K562 (cell line): ENCODE measurements around the gene RAD50.

Experiments
- BDP1 ChIP-seq: IDR thresholded peaks from 3 replicates; pipeline ENCODE4 v1.6.1; 2011; ENCODE audit not compliant: insufficient read length, insufficient read depth
- FOS ChIP-seq: IDR thresholded peaks from 3 replicates; pipeline ENCODE4 v1.6.1; 2011; ENCODE audit not compliant: insufficient read length; ENCODE audit errors: extremely low read depth
- GABPA ChIP-seq: fragments of 200-800 bp; sonication (Bioruptor generic); conservative IDR thresholded peaks from 2 replicates; pipeline ENCODE4 v1.6.1; 2016; ENCODE audit warnings: low read depth, missing genetic modification characterization, missing compliant biosample characterization
- JUN ChIP-seq, 2 experiments: sonication (generic) in 1 of 2; formaldehyde crosslinking in 1 of 2; IDR thresholded peaks; 2 replicates each; pipeline versions ENCODE4 v1.6.1 to v1.8.0; 2012 to 2022; ENCODE audit warnings: borderline replicate concordance in 2 of 2, mild to moderate bottlenecking in 2 of 2, improper control_type of control experiment in 1 of 2, low read depth in 1 of 2, low read length in 1 of 2, missing genetic modification reagents in 1 of 2
- NFE2L1 ChIP-seq: fragments of 450-650 bp; IDR thresholded peaks from 2 replicates; pipeline ENCODE4 v1.6.1; 2016; ENCODE audit warnings: missing genetic modification characterization, low read depth, mild to moderate bottlenecking, missing compliant biosample characterization, moderate library complexity, borderline replicate concordance
- POLR2A ChIP-seq: fragments of 450-650 bp; conservative IDR thresholded peaks from 2 replicates; pipeline ENCODE4 v1.6.1; 2016
- RAD51 ChIP-seq: fragments of 450-650 bp; IDR thresholded peaks from 2 replicates; pipeline ENCODE4 v1.7.1; 2016; ENCODE audit warnings: low read depth, mild to moderate bottlenecking, borderline replicate concordance
- SAFB2 ChIP-seq: fragments of 200-400 bp; formaldehyde crosslinking; IDR thresholded peaks from 2 replicates; pipeline ENCODE4 v1.6.1; 2018; ENCODE audit warnings: borderline replicate concordance, low read length, low read depth, moderate library complexity; ENCODE audit not compliant: severe bottlenecking
- STAT6 ChIP-seq: sonication (generic); formaldehyde crosslinking; IDR thresholded peaks from 2 replicates; pipeline ENCODE4 v1.8.1; 2023; ENCODE audit warnings: mild to moderate bottlenecking, missing genetic modification reagents
- TAF9B ChIP-seq: fragments of 450-650 bp; IDR thresholded peaks from 2 replicates; pipeline ENCODE4 v1.6.1; 2018; ENCODE audit warnings: mild to moderate bottlenecking; ENCODE audit not compliant: partially characterized antibody
- TF ChIP-seq, protein P1 (sequence below), 2 experiments: fragments of 450-650 bp in 1 of 2; sonication (generic) in 1 of 2; formaldehyde crosslinking; conservative IDR thresholded peaks; 2 replicates each; pipeline versions ENCODE4 v1.4.0 to v1.8.1; 2020 to 2022; ENCODE audit warnings: mild to moderate bottlenecking in 1 of 2, missing genetic modification reagents in 1 of 2
- TF ChIP-seq, protein P2 (sequence below): fragments of 450-650 bp; formaldehyde crosslinking; IDR thresholded peaks from 2 replicates; pipeline ENCODE4 v1.4.0; 2022; ENCODE audit warnings: missing genetic modification characterization
- TF ChIP-seq, protein P3 (sequence below), 3 experiments: fragments of 200-800 bp in 1 of 3; fragments of 250-450 bp in 1 of 3; fragments of 450-650 bp in 1 of 3; sonication (Bioruptor Pico) in 1 of 3; sonication (Bioruptor generic) in 1 of 3; formaldehyde crosslinking in 1 of 3; IDR thresholded peaks; 2 replicates each; pipeline versions ENCODE4 v1.6.1 to v1.8.0; 2016 to 2022; ENCODE audit warnings: mild to moderate bottlenecking in 2 of 3, missing genetic modification characterization in 2 of 3, missing compliant biosample characterization in 1 of 3, moderate library complexity in 1 of 3

- no peak for TF ChIP-seq RAD51
- TF ChIP-seq, protein P1, sequence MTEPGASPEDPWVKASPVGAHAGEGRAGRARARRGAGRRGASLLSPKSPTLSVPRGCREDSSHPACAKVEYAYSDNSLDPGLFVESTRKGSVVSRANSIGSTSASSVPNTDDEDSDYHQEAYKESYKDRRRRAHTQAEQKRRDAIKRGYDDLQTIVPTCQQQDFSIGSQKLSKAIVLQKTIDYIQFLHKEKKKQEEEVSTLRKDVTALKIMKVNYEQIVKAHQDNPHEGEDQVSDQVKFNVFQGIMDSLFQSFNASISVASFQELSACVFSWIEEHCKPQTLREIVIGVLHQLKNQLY (CRISPR knock-in tag; conservative IDR thresholded peaks at IDR 0.05) = no peak
- TF ChIP-seq POLR2A = no peak
- TF ChIP-seq, protein P2, sequence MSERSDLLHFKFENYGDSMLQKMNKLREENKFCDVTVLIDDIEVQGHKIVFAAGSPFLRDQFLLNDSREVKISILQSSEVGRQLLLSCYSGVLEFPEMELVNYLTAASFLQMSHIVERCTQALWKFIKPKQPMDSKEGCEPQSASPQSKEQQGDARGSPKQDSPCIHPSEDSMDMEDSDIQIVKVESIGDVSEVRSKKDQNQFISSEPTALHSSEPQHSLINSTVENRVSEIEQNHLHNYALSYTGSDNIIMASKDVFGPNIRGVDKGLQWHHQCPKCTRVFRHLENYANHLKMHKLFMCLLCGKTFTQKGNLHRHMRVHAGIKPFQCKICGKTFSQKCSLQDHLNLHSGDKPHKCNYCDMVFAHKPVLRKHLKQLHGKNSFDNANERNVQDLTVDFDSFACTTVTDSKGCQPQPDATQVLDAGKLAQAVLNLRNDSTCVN = no peak
- TF ChIP-seq FOS = no peak
- TF ChIP-seq JUN (IDR thresholded peaks at IDR 0.05; ENCODE audit: borderline replicate concordance, low read depth, low read length) = no peak
- TF ChIP-seq JUN (CRISPR knock-in tag; IDR thresholded peaks at IDR 0.05; ENCODE audit: borderline replicate concordance) = no peak
- TF ChIP-seq GABPA = no peak
- TF ChIP-seq, protein P3, sequence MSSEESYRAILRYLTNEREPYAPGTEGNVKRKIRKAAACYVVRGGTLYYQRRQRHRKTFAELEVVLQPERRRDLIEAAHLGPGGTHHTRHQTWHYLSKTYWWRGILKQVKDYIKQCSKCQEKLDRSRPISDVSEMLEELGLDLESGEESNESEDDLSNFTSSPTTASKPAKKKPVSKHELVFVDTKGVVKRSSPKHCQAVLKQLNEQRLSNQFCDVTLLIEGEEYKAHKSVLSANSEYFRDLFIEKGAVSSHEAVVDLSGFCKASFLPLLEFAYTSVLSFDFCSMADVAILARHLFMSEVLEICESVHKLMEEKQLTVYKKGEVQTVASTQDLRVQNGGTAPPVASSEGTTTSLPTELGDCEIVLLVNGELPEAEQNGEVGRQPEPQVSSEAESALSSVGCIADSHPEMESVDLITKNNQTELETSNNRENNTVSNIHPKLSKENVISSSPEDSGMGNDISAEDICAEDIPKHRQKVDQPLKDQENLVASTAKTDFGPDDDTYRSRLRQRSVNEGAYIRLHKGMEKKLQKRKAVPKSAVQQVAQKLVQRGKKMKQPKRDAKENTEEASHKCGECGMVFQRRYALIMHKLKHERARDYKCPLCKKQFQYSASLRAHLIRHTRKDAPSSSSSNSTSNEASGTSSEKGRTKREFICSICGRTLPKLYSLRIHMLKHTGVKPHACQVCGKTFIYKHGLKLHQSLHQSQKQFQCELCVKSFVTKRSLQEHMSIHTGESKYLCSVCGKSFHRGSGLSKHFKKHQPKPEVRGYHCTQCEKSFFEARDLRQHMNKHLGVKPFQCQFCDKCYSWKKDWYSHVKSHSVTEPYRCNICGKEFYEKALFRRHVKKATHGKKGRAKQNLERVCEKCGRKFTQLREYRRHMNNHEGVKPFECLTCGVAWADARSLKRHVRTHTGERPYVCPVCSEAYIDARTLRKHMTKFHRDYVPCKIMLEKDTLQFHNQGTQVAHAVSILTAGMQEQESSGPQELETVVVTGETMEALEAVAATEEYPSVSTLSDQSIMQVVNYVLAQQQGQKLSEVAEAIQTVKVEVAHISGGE (CRISPR knock-in tag; IDR thresholded peaks at IDR 0.05) = no peak
- no peak for TF ChIP-seq STAT6 (CRISPR knock-in tag)
- TF ChIP-seq BDP1 = no peak
- TF ChIP-seq SAFB2 = no peak
- no peak for TF ChIP-seq TAF9B
- no peak for TF ChIP-seq NFE2L1 (tag)
Observed at GRCh38 chr5:132664696-132665209, 108.0 kb downstream of the RAD50 start.
